Measurements from ENCODE around the gene NXPE2.

DNA sequence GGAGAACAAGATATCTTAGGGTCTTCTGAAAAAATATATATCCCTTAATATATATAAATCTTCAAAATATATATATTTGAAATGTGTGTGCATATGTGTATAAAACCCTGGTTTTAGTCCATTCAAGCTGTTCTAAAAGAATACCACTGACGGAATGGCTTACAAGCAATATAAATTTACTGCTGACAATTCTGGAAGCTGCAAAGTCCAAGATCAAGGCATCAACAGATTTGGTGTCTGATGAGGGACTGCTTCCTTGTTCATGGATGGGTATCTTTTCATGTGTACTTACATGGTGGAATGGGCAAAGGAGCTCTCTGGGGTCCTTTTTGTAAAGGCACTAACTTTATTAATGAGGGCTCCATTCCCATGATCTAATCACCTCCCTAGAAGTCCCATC lies 6.8 kb downstream of the NXPE2 start:
- TF ChIP-seq, protein P1, sequence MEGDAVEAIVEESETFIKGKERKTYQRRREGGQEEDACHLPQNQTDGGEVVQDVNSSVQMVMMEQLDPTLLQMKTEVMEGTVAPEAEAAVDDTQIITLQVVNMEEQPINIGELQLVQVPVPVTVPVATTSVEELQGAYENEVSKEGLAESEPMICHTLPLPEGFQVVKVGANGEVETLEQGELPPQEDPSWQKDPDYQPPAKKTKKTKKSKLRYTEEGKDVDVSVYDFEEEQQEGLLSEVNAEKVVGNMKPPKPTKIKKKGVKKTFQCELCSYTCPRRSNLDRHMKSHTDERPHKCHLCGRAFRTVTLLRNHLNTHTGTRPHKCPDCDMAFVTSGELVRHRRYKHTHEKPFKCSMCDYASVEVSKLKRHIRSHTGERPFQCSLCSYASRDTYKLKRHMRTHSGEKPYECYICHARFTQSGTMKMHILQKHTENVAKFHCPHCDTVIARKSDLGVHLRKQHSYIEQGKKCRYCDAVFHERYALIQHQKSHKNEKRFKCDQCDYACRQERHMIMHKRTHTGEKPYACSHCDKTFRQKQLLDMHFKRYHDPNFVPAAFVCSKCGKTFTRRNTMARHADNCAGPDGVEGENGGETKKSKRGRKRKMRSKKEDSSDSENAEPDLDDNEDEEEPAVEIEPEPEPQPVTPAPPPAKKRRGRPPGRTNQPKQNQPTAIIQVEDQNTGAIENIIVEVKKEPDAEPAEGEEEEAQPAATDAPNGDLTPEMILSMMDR (IDR thresholded peaks at IDR 0.05; ENCODE audit: insufficient read depth, low read length, poor library complexity, severe bottlenecking) = no peak
- TF ChIP-seq EZH2phosphoT487 (conservative IDR thresholded peaks at IDR 0.05; ENCODE audit: low read length) = no peak
